NCI-H1417 (cell line): ENCODE data around the gene PFKFB4.
A peak's percentile ranks its signal among the peaks of the same experiment; 100 is the strongest.

Experiments used
- DNase-seq, 3 experiments: peaks; one replicate each; lab custom pipeline; 2025; lab: John Stamatoyannopoulos, UW

The PFKFB4 gene

GRCh38 chr3:48556796-48557626, at the start of gene PFKFB4:
Gene PFKFB4 (minus strand): TSS chr3:48556803. CDS start chr3:48556777, 26 bp downstream.
- peak; percentile 93 to 98 (median 95) for DNase-seq

- DNase-seq = no peak
These were observed 45.0 kb upstream of the PFKFB4 start for GRCh38 chr3:48601622-48601994.

GRCh38 chr3:48600711-48601621, 44.4 kb upstream of the PFKFB4 start:
- DNase-seq = no peak

- no peak for DNase-seq
These were observed 43.1 kb upstream of the PFKFB4 start for GRCh38 chr3:48599509-48600285.

- DNase-seq = peak in 1 of 3 experiments; percentile 23
These were observed 42.5 kb upstream of the PFKFB4 start for GRCh38 chr3:48599077-48599501.

GRCh38 chr3:48598323-48599076, 41.9 kb upstream of the PFKFB4 start:
- peak in 2 of 3 experiments; percentile 56 for DNase-seq

GRCh38 chr3:48597408-48597800, 40.8 kb upstream of the PFKFB4 start:
- no peak for DNase-seq

- DNase-seq = no peak
These were observed 40.2 kb upstream of the PFKFB4 start for GRCh38 chr3:48596676-48597407.

- DNase-seq = no peak
These were observed 39.6 kb upstream of the PFKFB4 start for GRCh38 chr3:48596157-48596556.

- DNase-seq = no peak
These were observed 39.0 kb upstream of the PFKFB4 start for GRCh38 chr3:48595526-48596121.

GRCh38 chr3:48595075-48595525, 38.5 kb upstream of the PFKFB4 start, which contains the start of gene COL7A1:
Gene COL7A1 (minus strand): TSS chr3:48595329. CDS start chr3:48595159, 170 bp downstream.
- DNase-seq = no peak

GRCh38 chr3:48594417-48595049, 37.9 kb upstream of the PFKFB4 start:
- no peak for DNase-seq

GRCh38 chr3:48593337-48593736, 36.7 kb upstream of the PFKFB4 start:
- DNase-seq = no peak

- no peak for DNase-seq
These were observed 36.0 kb upstream of the PFKFB4 start for GRCh38 chr3:48592519-48593087.

- no peak for DNase-seq
These were observed 35.4 kb upstream of the PFKFB4 start for GRCh38 chr3:48591886-48592518.

- no peak for DNase-seq
These were observed 34.8 kb upstream of the PFKFB4 start for GRCh38 chr3:48591436-48591835.

GRCh38 chr3:48588230-48588629, 31.6 kb upstream of the PFKFB4 start:
- DNase-seq = no peak

GRCh38 chr3:48587686-48588085, 31.1 kb upstream of the PFKFB4 start:
- DNase-seq = no peak

GRCh38 chr3:48585411-48585810, 28.8 kb upstream of the PFKFB4 start:
- no peak for DNase-seq
